Astrocyte (in vitro differentiated cells and primary cell): ENCODE measurements around the gene FTO. TPM values are rescaled to one million over a fixed set of nuclear protein-coding genes. Genes with fewer than 3 reads are reported as not detected.
A peak's percentile ranks its signal among the peaks of the same experiment; 100 is the strongest.
"Not testable (repeated sequence)": the region's sequence is repeated elsewhere in the genome, so short reads cannot be mapped to it uniquely, and the experiment has no call there.

Experiments used
- DNase-seq: peaks from one replicate; pipeline ENCODE4 v3.0.0-alpha.2; 2010; ENCODE audit warnings: low read depth
- FAIRE-seq: peaks from 2 replicates; lab custom pipeline; 2011; peaks lifted over from hg19 to GRCh38; lab: Jason Lieb, UNC
- H2AFZ ChIP-seq: 2 replicates; pipeline ENCODE4 v1.6.0; 2012; ENCODE audit warnings: low read depth, low read length, inconsistent platforms
- H3K27ac ChIP-seq: 2 replicates; pipeline ENCODE4 v1.5.1; 2011; ENCODE audit warnings: low read depth, low read length, inconsistent platforms
- H3K27me3 ChIP-seq: 2 replicates; pipeline ENCODE4 v1.6.0; 2011; ENCODE audit warnings: low read length, inconsistent platforms; ENCODE audit not compliant: insufficient read depth
- H3K36me3 ChIP-seq: 2 replicates; pipeline ENCODE4 v1.5.1; 2011; ENCODE audit warnings: low read length, inconsistent platforms; ENCODE audit not compliant: insufficient read depth
- H3K4me1 ChIP-seq: 2 replicates; pipeline ENCODE4 v1.5.1; 2011; ENCODE audit warnings: low read length, inconsistent platforms; ENCODE audit not compliant: insufficient read depth
- H3K4me2 ChIP-seq: 2 replicates; pipeline ENCODE4 v1.6.0; 2012; ENCODE audit warnings: low read length, inconsistent platforms
- H3K4me3 ChIP-seq: 2 replicates; pipeline ENCODE4 v1.5.1; 2011; ENCODE audit warnings: low read depth, mild to moderate bottlenecking, low read length, inconsistent platforms; ENCODE audit not compliant: insufficient read depth
- H3K79me2 ChIP-seq: 2 replicates; pipeline ENCODE4 v1.6.0; 2012; ENCODE audit warnings: mild to moderate bottlenecking, low read length, inconsistent platforms; ENCODE audit not compliant: insufficient read depth
- H3K9ac ChIP-seq: 2 replicates; pipeline ENCODE4 v1.6.0; 2012; ENCODE audit warnings: mild to moderate bottlenecking, low read length, inconsistent platforms
- H3K9me3 ChIP-seq: 2 replicates; pipeline ENCODE4 v1.5.1; 2012; ENCODE audit warnings: low read depth, mild to moderate bottlenecking, low read length, inconsistent platforms; ENCODE audit not compliant: insufficient read depth
- H4K20me1 ChIP-seq: 2 replicates; pipeline ENCODE4 v1.6.0; 2012; ENCODE audit warnings: low read length, inconsistent platforms; ENCODE audit not compliant: insufficient read depth
- H3K27ac Mint-ChIP-seq: one replicate; pipeline ENCODE4 v1.8.0; 2021; ENCODE audit warnings: mild to moderate bottlenecking, mixed read lengths; ENCODE audit not compliant: unreplicated experiment
- H3K27me3 Mint-ChIP-seq: one replicate; pipeline ENCODE4 v1.8.0; 2021; ENCODE audit warnings: low read depth, mixed read lengths; ENCODE audit not compliant: unreplicated experiment
- H3K36me3 Mint-ChIP-seq: one replicate; pipeline ENCODE4 v1.8.0; 2021; ENCODE audit warnings: low read depth, mixed read lengths; ENCODE audit not compliant: unreplicated experiment
- H3K4me1 Mint-ChIP-seq: one replicate; pipeline ENCODE4 v1.8.0; 2021; ENCODE audit warnings: low read depth, mixed read lengths; ENCODE audit not compliant: unreplicated experiment
- H3K4me3 Mint-ChIP-seq: one replicate; pipeline ENCODE4 v1.8.0; 2021; ENCODE audit warnings: mild to moderate bottlenecking, moderate library complexity, mixed read lengths; ENCODE audit not compliant: unreplicated experiment
- H3K9me3 Mint-ChIP-seq: one replicate; pipeline ENCODE4 v1.8.0; 2021; ENCODE audit warnings: mild to moderate bottlenecking, mixed read lengths; ENCODE audit not compliant: unreplicated experiment
- EZH2 ChIP-seq: IDR thresholded peaks from 2 replicates; pipeline ENCODE4 v1.6.1; 2012; ENCODE audit warnings: mild to moderate bottlenecking, low read length, inconsistent platforms; ENCODE audit not compliant: insufficient read depth
- total RNA-seq: library from RNA; stranded (reverse); gene quantifications from 2 replicates; pipeline ENCODE4 v1.2.1, GENCODE V29; 2021
- TF ChIP-seq, protein P1 (sequence below): IDR thresholded peaks from 2 replicates; pipeline ENCODE4 v1.5.1; 2011; ENCODE audit warnings: low read depth, mild to moderate bottlenecking, inconsistent platforms, low read length, moderate library complexity; ENCODE audit not compliant: insufficient read depth

Gene FTO
- total RNA-seq, 1 donor from 2014 or later, result 73.1 TPM

DNA sequence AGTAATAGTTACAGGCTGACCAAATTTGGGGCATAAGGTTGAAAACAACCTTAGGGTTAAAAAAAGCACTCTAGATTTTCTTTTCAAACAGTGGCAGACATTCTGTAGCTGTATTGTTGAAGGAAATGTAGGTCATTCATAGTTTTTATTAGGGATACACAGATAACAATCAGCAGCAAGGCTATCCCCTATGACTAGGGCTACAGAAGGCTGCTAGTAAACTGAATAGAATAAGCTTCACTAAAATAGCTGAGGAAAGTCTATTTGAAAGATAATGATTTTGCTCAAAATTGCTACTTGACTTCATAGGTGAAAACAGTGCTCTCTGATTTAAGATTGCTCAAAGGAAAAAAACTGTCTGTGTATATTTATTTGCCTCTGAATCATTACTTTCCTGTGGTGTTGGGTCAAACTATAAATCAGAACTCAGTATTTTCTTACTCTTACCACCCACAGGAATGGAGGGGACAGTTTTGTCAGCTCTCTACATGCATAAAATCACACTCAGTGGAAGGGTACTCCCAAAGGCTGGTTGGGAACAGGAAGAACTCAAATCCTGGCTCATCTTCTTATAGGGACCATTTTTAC lies 25.1 kb upstream of the FTO start:
- H3K9ac ChIP-seq, result no peak overlapping the region
- Mint-ChIP-seq H3K9me3 (no peaks in the 10 kb centered on the region), H3K27me3 (no peaks in the 10 kb centered on the region), H3K36me3 (peaks cover 2% of the 10 kb centered on the region), H3K4me3 (no peak overlapping the region), H3K4me1 (no peaks in the 10 kb centered on the region), H3K27ac (no peak overlapping the region)
- peaks cover 3% of the 10 kb centered on the region for H3K36me3 ChIP-seq
- H3K27me3 ChIP-seq, result no peaks in the 10 kb centered on the region
- FAIRE-seq (no peak), DNase-seq (peak; percentile 5)
- H3K4me1 ChIP-seq, result no peaks in the 10 kb centered on the region
- H3K27ac ChIP-seq, result no peak overlapping the region
- no peaks in the 10 kb centered on the region for H3K9me3 ChIP-seq
- H4K20me1 ChIP-seq, result no peaks in the 10 kb centered on the region
- no peak overlapping the region for H3K4me2 ChIP-seq
- no peak overlapping the region for H2AFZ ChIP-seq
- TF ChIP-seq, protein P1, sequence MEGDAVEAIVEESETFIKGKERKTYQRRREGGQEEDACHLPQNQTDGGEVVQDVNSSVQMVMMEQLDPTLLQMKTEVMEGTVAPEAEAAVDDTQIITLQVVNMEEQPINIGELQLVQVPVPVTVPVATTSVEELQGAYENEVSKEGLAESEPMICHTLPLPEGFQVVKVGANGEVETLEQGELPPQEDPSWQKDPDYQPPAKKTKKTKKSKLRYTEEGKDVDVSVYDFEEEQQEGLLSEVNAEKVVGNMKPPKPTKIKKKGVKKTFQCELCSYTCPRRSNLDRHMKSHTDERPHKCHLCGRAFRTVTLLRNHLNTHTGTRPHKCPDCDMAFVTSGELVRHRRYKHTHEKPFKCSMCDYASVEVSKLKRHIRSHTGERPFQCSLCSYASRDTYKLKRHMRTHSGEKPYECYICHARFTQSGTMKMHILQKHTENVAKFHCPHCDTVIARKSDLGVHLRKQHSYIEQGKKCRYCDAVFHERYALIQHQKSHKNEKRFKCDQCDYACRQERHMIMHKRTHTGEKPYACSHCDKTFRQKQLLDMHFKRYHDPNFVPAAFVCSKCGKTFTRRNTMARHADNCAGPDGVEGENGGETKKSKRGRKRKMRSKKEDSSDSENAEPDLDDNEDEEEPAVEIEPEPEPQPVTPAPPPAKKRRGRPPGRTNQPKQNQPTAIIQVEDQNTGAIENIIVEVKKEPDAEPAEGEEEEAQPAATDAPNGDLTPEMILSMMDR, result no peak
- TF ChIP-seq EZH2, result no peak
- H3K79me2 ChIP-seq, result no peaks in the 10 kb centered on the region
- no peak overlapping the region for H3K4me3 ChIP-seq

DNA sequence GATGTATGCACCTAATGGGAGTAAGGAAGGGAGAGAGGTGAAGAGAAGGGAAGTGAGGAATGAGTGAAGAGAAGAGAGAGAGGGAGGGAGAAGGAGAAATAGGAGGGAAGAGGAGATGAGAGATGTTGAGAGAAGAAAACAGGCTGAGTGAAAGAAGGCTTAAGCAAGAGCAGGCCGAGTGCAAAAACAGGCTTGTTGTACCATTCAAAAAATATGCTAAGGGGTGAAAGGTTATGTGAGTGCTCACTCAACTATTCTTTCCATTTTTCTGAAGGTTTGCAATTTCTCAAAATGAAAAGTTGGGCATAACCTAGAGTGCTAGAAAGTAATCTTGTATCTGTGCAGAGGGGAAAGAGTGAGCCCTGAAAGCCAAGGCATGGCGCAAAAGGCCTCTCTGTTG lies 23.2 kb upstream of the FTO start:
- no peak for DNase-seq
- no peak overlapping the region for H2AFZ ChIP-seq
- H3K79me2 ChIP-seq, result no peaks in the 10 kb centered on the region
- no peaks in the 10 kb centered on the region for H3K9me3 ChIP-seq
- H3K36me3 ChIP-seq, result peaks cover 3% of the 10 kb centered on the region
- H3K4me3 ChIP-seq, result no peak overlapping the region
- no peak overlapping the region for H3K27ac ChIP-seq
- H3K4me2 ChIP-seq, result no peak overlapping the region
- Mint-ChIP-seq H3K27me3 (no peaks in the 10 kb centered on the region), H3K4me3 (no peak overlapping the region), H3K27ac (no peak overlapping the region), H3K4me1 (no peaks in the 10 kb centered on the region), H3K36me3 (peaks cover 13% of the 10 kb centered on the region), H3K9me3 (peaks cover 8% of the 10 kb centered on the region)
- no peak for TF ChIP-seq EZH2
- TF ChIP-seq, protein P1, result no peak
- no peak overlapping the region for H3K9ac ChIP-seq
- no peaks in the 10 kb centered on the region for H3K4me1 ChIP-seq
- no peak for FAIRE-seq
- H4K20me1 ChIP-seq, result no peaks in the 10 kb centered on the region
- H3K27me3 ChIP-seq, result no peaks in the 10 kb centered on the region

DNA sequence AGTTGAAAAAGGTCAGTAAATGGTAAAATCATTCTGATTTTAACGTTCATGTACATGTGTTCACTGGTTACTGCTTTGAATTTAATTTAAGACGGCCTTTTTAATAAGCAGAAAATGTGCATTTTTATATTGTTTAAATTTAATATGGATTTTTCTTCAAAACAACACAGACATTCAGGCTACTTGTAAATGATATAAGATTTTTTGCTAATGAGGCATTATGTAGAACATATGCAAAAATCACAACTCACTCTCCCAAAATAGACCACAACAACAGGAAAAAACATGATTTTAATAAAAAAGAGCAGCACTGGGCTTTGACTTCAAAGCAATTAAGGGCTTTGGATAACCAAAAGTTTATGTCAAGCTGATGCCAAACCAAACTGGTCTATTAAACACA lies 22.6 kb upstream of the FTO start:
- Histone ChIP-seq H4K20me1 (no peaks in the 10 kb centered on the region), H3K27ac (no peak overlapping the region), H3K36me3 (peaks cover 4% of the 10 kb centered on the region), H3K9ac (no peak overlapping the region), H3K4me1 (no peaks in the 10 kb centered on the region), H3K27me3 (no peaks in the 10 kb centered on the region), H3K9me3 (no peaks in the 10 kb centered on the region), H2AFZ (no peak overlapping the region), H3K4me3 (no peak overlapping the region), H3K79me2 (no peaks in the 10 kb centered on the region), H3K4me2 (no peak overlapping the region)
- TF ChIP-seq, protein P1, result no peak
- no peak for TF ChIP-seq EZH2
- Mint-ChIP-seq H3K27ac (no peak overlapping the region), H3K9me3 (peaks cover 8% of the 10 kb centered on the region), H3K36me3 (peaks cover 16% of the 10 kb centered on the region), H3K4me1 (no peaks in the 10 kb centered on the region), H3K4me3 (no peak overlapping the region), H3K27me3 (no peaks in the 10 kb centered on the region)
- no peak for FAIRE-seq
- DNase-seq, result no peak

DNA sequence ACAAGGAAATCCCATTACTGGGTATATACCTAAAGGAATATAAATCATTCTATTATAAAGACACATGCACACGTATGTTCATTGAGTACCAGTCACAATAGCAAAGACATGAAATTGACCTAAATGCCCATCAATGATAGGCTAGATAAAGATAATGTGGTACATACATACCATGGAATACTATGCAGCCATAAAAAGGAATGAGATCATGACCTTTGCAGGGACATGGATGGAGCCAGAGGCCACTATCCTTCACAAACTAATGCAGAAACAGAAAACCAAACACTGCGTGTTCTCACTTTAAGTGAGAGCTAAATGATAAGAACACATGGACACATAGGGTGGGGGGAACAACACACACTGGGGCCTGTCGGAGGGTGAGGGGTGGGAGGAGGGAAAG lies 18.6 kb upstream of the FTO start:
- H3K4me3 ChIP-seq, FAIRE-seq, H2AFZ ChIP-seq, H3K4me1 ChIP-seq, H3K79me2 ChIP-seq, H3K27ac Mint-ChIP-seq, H3K4me2 ChIP-seq, H3K9me3 ChIP-seq, H3K27me3 ChIP-seq, H3K9me3 Mint-ChIP-seq, H4K20me1 ChIP-seq, H3K27me3 Mint-ChIP-seq, DNase-seq, H3K4me1 Mint-ChIP-seq, H3K27ac ChIP-seq, H3K9ac ChIP-seq, H3K4me3 Mint-ChIP-seq, H3K36me3 ChIP-seq: not testable (repeated sequence)
- H3K36me3 Mint-ChIP-seq, result peaks cover 16% of the 10 kb centered on the region
